PC-9 (cell line): ENCODE results near the gene DYNLRB1.

ENCODE experiments used
- EZH2 ChIP-seq: fragments of 200-600 bp; sonication (generic); IDR thresholded peaks from 2 replicates; pipeline ENCODE4 v1.8.0; 2017; ENCODE audit warnings: antibody characterized with exemption, low read depth
- TF ChIP-seq, protein P1 (sequence below): fragments of 200-600 bp; sonication (generic); conservative IDR thresholded peaks from 2 replicates; pipeline ENCODE4 v1.6.1; 2017; ENCODE audit warnings: mixed run types, antibody characterized with exemption, mild to moderate bottlenecking, moderate library complexity

DNA sequence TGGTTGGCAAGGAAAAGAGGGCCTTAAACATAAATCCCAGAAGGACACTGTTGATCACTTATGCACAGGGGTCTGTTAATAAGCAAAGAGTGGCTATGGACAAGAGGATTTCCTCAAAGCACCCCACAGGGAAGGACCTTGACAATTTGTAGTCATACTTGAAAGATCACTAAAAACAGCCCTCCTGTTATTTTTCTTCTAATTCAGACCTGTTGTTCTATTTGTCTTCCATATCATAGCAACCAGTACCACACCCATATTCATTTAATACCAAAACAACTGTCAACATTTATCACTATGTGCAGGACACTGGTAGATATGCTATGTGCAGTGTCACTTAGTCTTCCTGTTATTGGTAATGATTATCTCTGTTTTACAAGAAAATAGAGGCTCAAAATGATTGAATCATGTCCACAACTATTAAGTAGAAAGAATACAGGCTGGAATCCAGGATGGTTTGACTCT is 3.2 kb upstream of the DYNLRB1 start:
- TF ChIP-seq, protein P1, sequence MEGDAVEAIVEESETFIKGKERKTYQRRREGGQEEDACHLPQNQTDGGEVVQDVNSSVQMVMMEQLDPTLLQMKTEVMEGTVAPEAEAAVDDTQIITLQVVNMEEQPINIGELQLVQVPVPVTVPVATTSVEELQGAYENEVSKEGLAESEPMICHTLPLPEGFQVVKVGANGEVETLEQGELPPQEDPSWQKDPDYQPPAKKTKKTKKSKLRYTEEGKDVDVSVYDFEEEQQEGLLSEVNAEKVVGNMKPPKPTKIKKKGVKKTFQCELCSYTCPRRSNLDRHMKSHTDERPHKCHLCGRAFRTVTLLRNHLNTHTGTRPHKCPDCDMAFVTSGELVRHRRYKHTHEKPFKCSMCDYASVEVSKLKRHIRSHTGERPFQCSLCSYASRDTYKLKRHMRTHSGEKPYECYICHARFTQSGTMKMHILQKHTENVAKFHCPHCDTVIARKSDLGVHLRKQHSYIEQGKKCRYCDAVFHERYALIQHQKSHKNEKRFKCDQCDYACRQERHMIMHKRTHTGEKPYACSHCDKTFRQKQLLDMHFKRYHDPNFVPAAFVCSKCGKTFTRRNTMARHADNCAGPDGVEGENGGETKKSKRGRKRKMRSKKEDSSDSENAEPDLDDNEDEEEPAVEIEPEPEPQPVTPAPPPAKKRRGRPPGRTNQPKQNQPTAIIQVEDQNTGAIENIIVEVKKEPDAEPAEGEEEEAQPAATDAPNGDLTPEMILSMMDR = no peak
- TF ChIP-seq EZH2 = no peak
